ENCODE data around the gene HAPLN1.

The HAPLN1 gene

GRCh38 chr5:83689881-83690280 lies 30.8 kb downstream of the HAPLN1 start:
- Histone ChIP-seq H3K4me3 (ENCODE audit: low read depth, low read length) (no peak overlapping the region), H3K9me3 (ENCODE audit: control insufficient read depth, insufficient read depth, low read depth, low read length) (no peaks in the 10 kb centered on the region), H3K27ac (ENCODE audit: extremely low read depth, low read depth, low read length) (no peak overlapping the region), H3K36me3 (ENCODE audit: control insufficient read depth in 2 of 2, insufficient read depth in 1 of 2, low read length in 2 of 2) (no peaks in the 10 kb centered on the region), H3K4me1 (ENCODE audit: control insufficient read depth, insufficient read depth, low read length) (no peaks in the 10 kb centered on the region)
- CTCF ChIA-PET: interaction anchor here (0.7 kb wide), 1 partner anchor 83 kb away, joined by 3 read pairs; no protein-coding TSS in a partner anchor
- no peak for TF ChIP-seq ZNF549 (tag by site-specific recombination; IDR thresholded peaks at IDR 0.05)
- TF ChIP-seq ZNF701 (tag by site-specific recombination; IDR thresholded peaks at IDR 0.05): no peak
- no peak for TF ChIP-seq REST (tag by site-specific recombination; IDR thresholded peaks at IDR 0.05)
- no peak for TF ChIP-seq MYNN (tag by site-specific recombination; IDR thresholded peaks at IDR 0.05; ENCODE audit: borderline replicate concordance)
- TF ChIP-seq RBAK (tag by site-specific recombination; IDR thresholded peaks at IDR 0.05): no peak
- no peak for TF ChIP-seq ZNF664 (tag by site-specific recombination; IDR thresholded peaks at IDR 0.05)
- no peak for TF ChIP-seq ZNF248 (tag by site-specific recombination; IDR thresholded peaks at IDR 0.05)
- TF ChIP-seq ZNF488 (tag by site-specific recombination; IDR thresholded peaks at IDR 0.05): no peak
- TF ChIP-seq ZNF624 (tag by site-specific recombination; IDR thresholded peaks at IDR 0.05): no peak
- no peak for TF ChIP-seq SP3 (tag by site-specific recombination; IDR thresholded peaks at IDR 0.05)
- no peak for TF ChIP-seq ZNF596 (tag by site-specific recombination; IDR thresholded peaks at IDR 0.05)
- no peak for TF ChIP-seq ZNF23 (tag by site-specific recombination; IDR thresholded peaks at IDR 0.05; ENCODE audit: borderline replicate concordance)
- no peak for TF ChIP-seq SETDB1 (IDR thresholded peaks at IDR 0.05; ENCODE audit: insufficient read length, low read length)
- POLR2A ChIA-PET: no interaction called here

- H3K4me1 ChIP-seq (ENCODE audit: control insufficient read depth, insufficient read depth, low read length): no peaks in the 10 kb centered on the region
- TF ChIP-seq MEIS1 (CRISPR knock-in tag; IDR thresholded peaks at IDR 0.05; ENCODE audit: borderline replicate concordance) (no peak), PRDM1 (tag by site-specific recombination; IDR thresholded peaks at IDR 0.05) (no peak), ZBTB21 (tag by site-specific recombination; IDR thresholded peaks at IDR 0.05) (no peak), ZNF112 (tag by site-specific recombination; IDR thresholded peaks at IDR 0.05) (no peak), ZNF670 (tag by site-specific recombination; IDR thresholded peaks at IDR 0.05; ENCODE audit: low read depth) (no peak), ZNF621 (tag by site-specific recombination; IDR thresholded peaks at IDR 0.05) (no peak)
- no peak overlapping the region for H3K27ac ChIP-seq (ENCODE audit: extremely low read depth, low read depth, low read length)
- ChIA-PET POLR2A (no interaction called here), CTCF (interaction anchor here (0.6 kb wide), 1 partner anchor 1816 kb away, joined by 3 read pairs; no protein-coding TSS in a partner anchor)
- no peak overlapping the region for H3K4me3 ChIP-seq (ENCODE audit: low read depth, low read length)
- H3K36me3 ChIP-seq (ENCODE audit: control insufficient read depth in 2 of 2, insufficient read depth in 1 of 2, low read length in 2 of 2): no peaks in the 10 kb centered on the region
- H3K9me3 ChIP-seq (ENCODE audit: control insufficient read depth, insufficient read depth, low read depth, low read length): no peaks in the 10 kb centered on the region
Measured at GRCh38 chr5:83688281-83688680, 32.4 kb downstream of the HAPLN1 start.

- H3K36me3 ChIP-seq (ENCODE audit: control insufficient read depth in 2 of 2, insufficient read depth in 1 of 2, low read length in 2 of 2): no peaks in the 10 kb centered on the region
- no peaks in the 10 kb centered on the region for H3K9me3 ChIP-seq (ENCODE audit: control insufficient read depth, insufficient read depth, low read depth, low read length)
- no peaks in the 10 kb centered on the region for H3K4me1 ChIP-seq (ENCODE audit: control insufficient read depth, insufficient read depth, low read length)
- H3K4me3 ChIP-seq (ENCODE audit: low read depth, low read length): no peak overlapping the region
- CTCF ChIA-PET: no interaction called here
- no peak overlapping the region for H3K27ac ChIP-seq (ENCODE audit: extremely low read depth, low read depth, low read length)
- POLR2A ChIA-PET: no interaction called here
- TF ChIP-seq ZNF239 (tag by site-specific recombination; IDR thresholded peaks at IDR 0.05): no peak
Measured at GRCh38 chr5:83687124-83687619, 33.5 kb downstream of the HAPLN1 start.

Data from HEK293 (cell line).